Panc1 (cell line): ENCODE data around the gene RAD50. TPM values are rescaled to one million over a fixed set of nuclear protein-coding genes. Genes with fewer than 3 reads are reported as not detected.

Experiments used
- ATAC-seq: fragments of 200-7000 bp; cut with Tn5 transposase; 2 replicates; pipeline ENCODE4 v1.9.1; 2020; ENCODE audit warnings: mild to moderate bottlenecking, moderate library complexity
- Bru-seq: library from RNA; stranded (reverse); fragments of 400-500 nt; gene quantifications from one replicate; lab custom pipeline; 2021; lab: Mats Ljungman, UMichigan
- BruChase-seq, 2 experiments: library from RNA; stranded (reverse); fragments of 400-500 nt; gene quantifications; one replicate each; lab custom pipeline; 2021; lab: Mats Ljungman, UMichigan
- BruUV-seq: library from RNA; stranded (reverse); fragments of 400-500 nt; replicated peaks from 2 replicates; lab custom pipeline; 2021; lab: Mats Ljungman, UMichigan
- CTCF ChIA-PET: fragments of 300-600 bp; sonication (Branson Sonifier 250); formaldehyde crosslinking; loops from one replicate; lab custom pipeline; 2022; ENCODE audit warnings: antibody characterized with exemption; lab: Charles Lee
- POLR2A ChIA-PET: fragments of 300-600 bp; sonication (Branson Sonifier 250); formaldehyde crosslinking; loops from one replicate; lab custom pipeline; 2022; ENCODE audit warnings: antibody characterized with exemption; lab: Charles Lee
- DNase-seq: peaks from one replicate; pipeline ENCODE4 v3.0.0-alpha.2; 2010; ENCODE audit warnings: low read depth, low spot score
- H3K27ac ChIP-seq: 2 replicates; pipeline ENCODE4 v1.5.1; 2011; ENCODE audit warnings: mild to moderate bottlenecking, low read length, inconsistent platforms
- H3K27me3 ChIP-seq: fragments of 200-500 bp; sonication (Bioruptor generic); 2 replicates; pipeline ENCODE4 v1.6.0; 2014; ENCODE audit warnings: low read length, inconsistent platforms; ENCODE audit not compliant: control insufficient read depth, insufficient read depth
- H3K36me3 ChIP-seq: fragments of 200-500 bp; sonication (Bioruptor generic); 2 replicates; pipeline ENCODE4 v1.5.1; 2014; ENCODE audit warnings: inconsistent platforms, mild to moderate bottlenecking, low read length, moderate library complexity; ENCODE audit not compliant: control insufficient read depth, insufficient read depth
- H3K4me1 ChIP-seq: 2 replicates; pipeline ENCODE4 v1.5.1; 2011; ENCODE audit warnings: inconsistent platforms, mild to moderate bottlenecking, low read length, moderate library complexity; ENCODE audit not compliant: control insufficient read depth, insufficient read depth
- H3K4me3 ChIP-seq, 2 experiments: 2 replicates each; pipeline ENCODE4 v1.5.1; 2011 to 2012; ENCODE audit warnings: low read depth in 2 of 2, low read length in 2 of 2, mild to moderate bottlenecking in 2 of 2, inconsistent platforms in 1 of 2, moderate library complexity in 1 of 2
- H3K9me3 ChIP-seq: fragments of 200-500 bp; sonication (Bioruptor generic); 2 replicates; pipeline ENCODE4 v1.5.1; 2014; ENCODE audit warnings: low read depth, mild to moderate bottlenecking, inconsistent platforms, low read length, moderate library complexity; ENCODE audit not compliant: control insufficient read depth, insufficient read depth
- CTCF ChIP-seq: fragments of 450-650 bp; IDR thresholded peaks from 2 replicates; pipeline ENCODE4 v1.5.1; 2017; ENCODE audit warnings: mild to moderate bottlenecking
- POLR2AphosphoS5 ChIP-seq: IDR thresholded peaks from 2 replicates; pipeline ENCODE4 v1.6.1; 2012; ENCODE audit warnings: mild to moderate bottlenecking, low read depth, low read length, moderate library complexity
- REST ChIP-seq, 2 experiments: IDR thresholded peaks; 2 replicates each; pipeline ENCODE4 v1.6.1; 2011 to 2012; ENCODE audit warnings: low read depth in 2 of 2, control low read depth in 1 of 2, low read length in 1 of 2, mild to moderate bottlenecking in 1 of 2, moderate library complexity in 1 of 2; ENCODE audit not compliant: insufficient read depth in 1 of 2
- SIN3A ChIP-seq: IDR thresholded peaks from 2 replicates; pipeline ENCODE4 v1.6.1; 2012; ENCODE audit warnings: low read depth, mild to moderate bottlenecking, low read length, moderate library complexity, borderline replicate concordance; ENCODE audit not compliant: insufficient read depth
- TCF7L2 ChIP-seq: IDR thresholded peaks from 2 replicates; pipeline ENCODE4 v1.6.1; 2011; ENCODE audit warnings: mild to moderate bottlenecking, low read depth, low read length, inconsistent platforms
- in situ Hi-C: cut with HindIII; loops from 2 replicates; pipeline ENCODE4 v1.10.0; 2016; ENCODE audit warnings: low sequenced_read_pairs, low pct_unique_long_range_greater_than_20kb
- intact Hi-C: fragments of 100-400 bp; cut with micrococcal nuclease; formaldehyde crosslinking; loops from one replicate; pipeline ENCODE4 v1.10.0; 2022; ENCODE audit not compliant: unreplicated experiment
- long read RNA-seq: library from polyadenylated mRNA; unstranded; transcript quantifications from one replicate; pipeline ENCODE4 v2.0.0, GENCODE V29; 2021; ENCODE audit not compliant: unreplicated experiment
- polyA plus RNA-seq: library from polyadenylated mRNA; unstranded; fragments of >200 nt; gene quantifications from one replicate; pipeline ENCODE4 v1.2.1, GENCODE V29; 2012; ENCODE audit warnings: missing spikeins; ENCODE audit not compliant: insufficient read length
- total RNA-seq: library from RNA; stranded (reverse); gene quantifications from one replicate; pipeline ENCODE4 v1.2.1, GENCODE V29; 2021; ENCODE audit not compliant: unreplicated experiment

The RAD50 gene
- total RNA-seq (77.6 TPM), Bru-seq, nascent RNA (percentile 91 among the genes with signal in this experiment), BruChase-seq, experiment 1, labeled RNA remaining after a 2-hour chase (percentile 98 among the genes with signal in this experiment), BruChase-seq, experiment 2, labeled RNA remaining after a 6-hour chase (percentile 99 among the genes with signal in this experiment)
- polyA plus RNA-seq = 55.3 TPM
- long read RNA-seq, full-length matches to known transcripts = 9 of 170 reads
- long read RNA-seq, partial matches to known transcripts = 139 of 170 reads
- long read RNA-seq, other reads (novel, unspliced or antisense) = 22 of 170 reads

GRCh38 chr5:132556763-132557477 lies at the start of gene RAD50:
TSS of gene RAD50 (plus strand) at chr5:132556977. CDS start at chr5:132557325, 348 bp downstream.
- Histone ChIP-seq H3K36me3 (peaks cover 16% of the 10 kb centered on the region), H3K4me3 (peak within 1 kb of the TSS; percentile 69 to 88), H3K9me3 (no peaks in the 10 kb centered on the region), H3K27me3 (no peaks in the 10 kb centered on the region), H3K27ac (peak within 1 kb of the TSS; percentile 96), H3K4me1 (peaks cover 13% of the 10 kb centered on the region; the same call in 1 of the 2 replicates)
- peak; percentile 89 for TF ChIP-seq SIN3A
- TF ChIP-seq REST (IDR thresholded peaks at IDR 0.05; ENCODE audit: insufficient read depth in 1 of 2, low read depth in 2 of 2, low read length in 1 of 2) = peak in 1 of 2 experiments; percentile 67; a peak in 2 of 4 replicates
- TF ChIP-seq POLR2AphosphoS5 = peak; percentile 96
- no peak for TF ChIP-seq CTCF
- peak; percentile 53; the same call in 1 of the 2 replicates for TF ChIP-seq TCF7L2
- ATAC-seq (peak; percentile 98), DNase-seq (peak; percentile 91)
- intact Hi-C loops = no loop called here
- in situ Hi-C loops = no loop called here
- ChIA-PET CTCF (interaction anchor here (0.8 kb wide), 1 partner anchor 30 kb away, joined by 4 read pairs; no protein-coding TSS in a partner anchor), POLR2A (no interaction called here)
- BruUV-seq = TSS peak; percentile 82

- in situ Hi-C loops (no loop called here), intact Hi-C loops (no loop called here)
- Histone ChIP-seq H3K27me3 (no peaks in the 10 kb centered on the region), H3K9me3 (no peaks in the 10 kb centered on the region), H3K4me3 (no peak overlapping the region), H3K36me3 (no peaks in the 10 kb centered on the region), H3K4me1 (peaks cover 2% of the 10 kb centered on the region; the same call in 1 of the 2 replicates), H3K27ac (no peak overlapping the region)
- CTCF ChIA-PET = interaction anchor here (1.1 kb wide), 1 partner anchor 272 kb away, joined by 4 read pairs; no protein-coding TSS in a partner anchor
- no peak for ATAC-seq
- TF ChIP-seq SIN3A = no peak
- TF ChIP-seq CTCF = no peak
- TF ChIP-seq POLR2AphosphoS5 = no peak
- no peak for TF ChIP-seq REST (IDR thresholded peaks at IDR 0.05; ENCODE audit: insufficient read depth in 1 of 2, low read depth in 2 of 2, low read length in 1 of 2)
- no peak for TF ChIP-seq TCF7L2
- DNase-seq = no peak
- no TSS peak for BruUV-seq
- POLR2A ChIA-PET = no interaction called here
Observed at GRCh38 chr5:132510076-132510475, 46.7 kb upstream of the RAD50 start.
